Hair follicular keratinocyte (primary cell): ENCODE results near the gene BPIFA2. TPM values are rescaled to one million over a fixed set of nuclear protein-coding genes. Genes with fewer than 3 reads are reported as not detected.

Source experiments
- total RNA-seq: library from RNA; depleted of rRNA; stranded (reverse); fragments of >200 nt; gene quantifications from 2 replicates; pipeline ENCODE4 v1.2.3, GENCODE V29; 2015

Gene BPIFA2
- total RNA-seq = not detected in 2 replicates

GRCh38 chr20:33167859-33168258 lies at the start of gene BPIFA2:
BPIFA2 (plus strand) TSS chr20:33168159; CDS start chr20:33169146, 987 bp downstream.

DNA sequence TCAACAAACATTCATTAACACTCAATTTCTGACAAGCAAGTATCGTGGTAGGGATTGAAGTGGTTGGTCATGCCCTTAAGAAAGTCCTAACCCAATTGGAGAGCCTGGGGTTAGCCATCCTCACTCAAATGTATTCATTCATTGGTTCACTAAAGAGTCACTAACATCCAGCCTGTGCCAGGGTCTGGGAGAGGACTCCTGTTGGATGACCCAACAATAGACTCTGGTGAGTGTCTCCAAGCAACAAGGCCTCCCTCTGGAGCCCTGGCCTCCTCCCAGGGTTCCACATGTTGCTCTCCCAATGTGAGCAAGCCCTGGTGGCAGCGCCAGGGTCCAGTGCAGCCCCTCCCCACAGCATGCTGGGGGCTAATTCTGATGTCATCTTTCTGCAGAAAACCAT lies 49.1 kb downstream of the BPIFA2 start, which contains the start of gene BPIFA3:
Gene BPIFA3, plus strand, starts transcription at position 301 of the 400 bp plus-strand sequence. CDS start 185 bp downstream, outside the sequence.

Other genes with a start within 250 kb of the BPIFA2 start
- gene SUN5, start 163.7 kb upstream of the BPIFA2 start, total RNA-seq = not detected in 2 replicates
- gene BPIFB2, start 160.5 kb upstream of the BPIFA2 start, total RNA-seq = not detected in 2 replicates
- gene BPIFB6, start 136.5 kb upstream of the BPIFA2 start, total RNA-seq = not detected in 2 replicates
- not detected in 2 replicates for gene BPIFB3, start 114.3 kb upstream of the BPIFA2 start, total RNA-seq
- not detected in 2 replicates for gene BPIFB4, start 88.5 kb upstream of the BPIFA2 start, total RNA-seq
- not detected in 2 replicates for gene BPIFA3, start 49.2 kb downstream of the BPIFA2 start, total RNA-seq
- gene BPIFA1, start 67.8 kb downstream of the BPIFA2 start, total RNA-seq = not detected in 2 replicates
- gene BPIFB1, start 115.1 kb downstream of the BPIFA2 start, total RNA-seq = not detected in 2 replicates
- 17.6 and 34.6 TPM in 2 replicates for gene CDK5RAP1, start 233.4 kb downstream of the BPIFA2 start, total RNA-seq